ENCODE measurements around the gene PYGB.
A peak's percentile ranks its signal among the peaks of the same experiment; 100 is the strongest.

Gene PYGB

GRCh38 chr20:25289886-25290597, 42.2 kb downstream of the PYGB start:
- Histone ChIP-seq H3K4me1 (ENCODE audit: control insufficient read depth, insufficient read depth, low read length) (peaks cover 1% of the 10 kb centered on the region), H3K27me3 (replicated peaks; ENCODE audit: control insufficient read depth, insufficient read depth, low read length) (no peaks in the 10 kb centered on the region), H3K9me3 (ENCODE audit: control insufficient read depth, low read length) (no peaks in the 10 kb centered on the region), H3K9ac (ENCODE audit: low read length) (no peak overlapping the region), H3K36me3 (ENCODE audit: control insufficient read depth, insufficient read depth, low read length, severe bottlenecking) (peaks cover 88% of the 10 kb centered on the region), H3K4me3 (ENCODE audit: low read length) (no peak overlapping the region)
- DNase-seq (ENCODE audit: low read depth), result no peak

GRCh38 chr20:25290646-25291431, 43.0 kb downstream of the PYGB start:
- Histone ChIP-seq H3K4me3 (ENCODE audit: low read length) (no peak overlapping the region), H3K36me3 (ENCODE audit: control insufficient read depth, insufficient read depth, low read length, severe bottlenecking) (peaks cover 87% of the 10 kb centered on the region), H3K9me3 (ENCODE audit: control insufficient read depth, low read length) (no peaks in the 10 kb centered on the region), H3K9ac (ENCODE audit: low read length) (no peak overlapping the region), H3K27me3 (replicated peaks; ENCODE audit: control insufficient read depth, insufficient read depth, low read length) (no peaks in the 10 kb centered on the region), H3K4me1 (ENCODE audit: control insufficient read depth, insufficient read depth, low read length) (peaks cover 9% of the 10 kb centered on the region)
- DNase-seq (ENCODE audit: low read depth), result no peak

- Histone ChIP-seq H3K9me3 (ENCODE audit: control insufficient read depth, low read length) (no peaks in the 10 kb centered on the region), H3K4me3 (ENCODE audit: low read length) (no peak overlapping the region), H3K9ac (ENCODE audit: low read length) (no peak overlapping the region), H3K27me3 (replicated peaks; ENCODE audit: control insufficient read depth, insufficient read depth, low read length) (no peaks in the 10 kb centered on the region), H3K36me3 (ENCODE audit: control insufficient read depth, insufficient read depth, low read length, severe bottlenecking) (peaks cover 81% of the 10 kb centered on the region), H3K4me1 (ENCODE audit: control insufficient read depth, insufficient read depth, low read length) (peaks cover 17% of the 10 kb centered on the region)
- no peak for DNase-seq (ENCODE audit: low read depth)
Observed at GRCh38 chr20:25291432-25292133, 43.7 kb downstream of the PYGB start.

GRCh38 chr20:25292176-25292891, 44.4 kb downstream of the PYGB start:
- H3K4me1 ChIP-seq (ENCODE audit: control insufficient read depth, insufficient read depth, low read length), result peaks cover 24% of the 10 kb centered on the region
- H3K27me3 ChIP-seq (replicated peaks; ENCODE audit: control insufficient read depth, insufficient read depth, low read length), result no peaks in the 10 kb centered on the region
- no peak overlapping the region for H3K4me3 ChIP-seq (ENCODE audit: low read length)
- no peak overlapping the region for H3K9ac ChIP-seq (ENCODE audit: low read length)
- no peak for DNase-seq (ENCODE audit: low read depth)
- H3K36me3 ChIP-seq (ENCODE audit: control insufficient read depth, insufficient read depth, low read length, severe bottlenecking), result peaks cover 73% of the 10 kb centered on the region
- no peaks in the 10 kb centered on the region for H3K9me3 ChIP-seq (ENCODE audit: control insufficient read depth, low read length)

- no peak for DNase-seq (ENCODE audit: low read depth)
- peaks cover 61% of the 10 kb centered on the region for H3K36me3 ChIP-seq (ENCODE audit: control insufficient read depth, insufficient read depth, low read length, severe bottlenecking)
- H3K4me1 ChIP-seq (ENCODE audit: control insufficient read depth, insufficient read depth, low read length), result peaks cover 24% of the 10 kb centered on the region
- no peaks in the 10 kb centered on the region for H3K27me3 ChIP-seq (replicated peaks; ENCODE audit: control insufficient read depth, insufficient read depth, low read length)
- H3K9me3 ChIP-seq (ENCODE audit: control insufficient read depth, low read length), result no peaks in the 10 kb centered on the region
- H3K9ac ChIP-seq (ENCODE audit: low read length), result no peak overlapping the region
- no peak overlapping the region for H3K4me3 ChIP-seq (ENCODE audit: low read length)
Observed at GRCh38 chr20:25293507-25293906, 45.6 kb downstream of the PYGB start.

- Histone ChIP-seq H3K4me1 (ENCODE audit: control insufficient read depth, insufficient read depth, low read length) (peaks cover 24% of the 10 kb centered on the region), H3K9ac (ENCODE audit: low read length) (no peak overlapping the region), H3K36me3 (ENCODE audit: control insufficient read depth, insufficient read depth, low read length, severe bottlenecking) (peaks cover 57% of the 10 kb centered on the region), H3K27me3 (replicated peaks; ENCODE audit: control insufficient read depth, insufficient read depth, low read length) (no peaks in the 10 kb centered on the region), H3K4me3 (ENCODE audit: low read length) (no peak overlapping the region), H3K9me3 (ENCODE audit: control insufficient read depth, low read length) (no peaks in the 10 kb centered on the region)
- no peak for DNase-seq (ENCODE audit: low read depth)
Observed at GRCh38 chr20:25293910-25294458, 46.1 kb downstream of the PYGB start.

GRCh38 chr20:25294459-25295385, 46.8 kb downstream of the PYGB start:
- DNase-seq (ENCODE audit: low read depth), result peak; percentile 70
- Histone ChIP-seq H3K9me3 (ENCODE audit: control insufficient read depth, low read length) (no peaks in the 10 kb centered on the region), H3K27me3 (replicated peaks; ENCODE audit: control insufficient read depth, insufficient read depth, low read length) (no peaks in the 10 kb centered on the region), H3K4me1 (ENCODE audit: control insufficient read depth, insufficient read depth, low read length) (peaks cover 26% of the 10 kb centered on the region), H3K9ac (ENCODE audit: low read length) (peak overlapping the region; percentile 43), H3K4me3 (ENCODE audit: low read length) (no peak overlapping the region), H3K36me3 (ENCODE audit: control insufficient read depth, insufficient read depth, low read length, severe bottlenecking) (peaks cover 49% of the 10 kb centered on the region)

GRCh38 chr20:25295386-25296093, 47.7 kb downstream of the PYGB start:
- Histone ChIP-seq H3K9ac (ENCODE audit: low read length) (peak overlapping the region; percentile 43), H3K4me3 (ENCODE audit: low read length) (no peak overlapping the region), H3K27me3 (replicated peaks; ENCODE audit: control insufficient read depth, insufficient read depth, low read length) (no peaks in the 10 kb centered on the region), H3K9me3 (ENCODE audit: control insufficient read depth, low read length) (no peaks in the 10 kb centered on the region), H3K36me3 (ENCODE audit: control insufficient read depth, insufficient read depth, low read length, severe bottlenecking) (peaks cover 41% of the 10 kb centered on the region), H3K4me1 (ENCODE audit: control insufficient read depth, insufficient read depth, low read length) (peaks cover 34% of the 10 kb centered on the region)
- DNase-seq (ENCODE audit: low read depth), result no peak

- Histone ChIP-seq H3K4me1 (ENCODE audit: control insufficient read depth, insufficient read depth, low read length) (peaks cover 43% of the 10 kb centered on the region), H3K9me3 (ENCODE audit: control insufficient read depth, low read length) (no peaks in the 10 kb centered on the region), H3K4me3 (ENCODE audit: low read length) (no peak overlapping the region), H3K36me3 (ENCODE audit: control insufficient read depth, insufficient read depth, low read length, severe bottlenecking) (peaks cover 33% of the 10 kb centered on the region), H3K27me3 (replicated peaks; ENCODE audit: control insufficient read depth, insufficient read depth, low read length) (no peaks in the 10 kb centered on the region), H3K9ac (ENCODE audit: low read length) (peak overlapping the region; percentile 43)
- no peak for DNase-seq (ENCODE audit: low read depth)
Observed at GRCh38 chr20:25296094-25297093, 48.5 kb downstream of the PYGB start.

Measured in adipocyte (in vitro differentiated cells).